Common myeloid progenitor, CD34-positive (primary cell): ENCODE measurements around the gene MYL9.
"Not testable (repeated sequence)": the region's sequence is repeated elsewhere in the genome, so short reads cannot be mapped to it uniquely, and the experiment has no call there.

ENCODE experiments used
- CTCF ChIA-PET: fragments of 350-600 bp; sonication (Branson Sonifier 250); formaldehyde crosslinking; loops from one replicate; lab custom pipeline; 2021; ENCODE audit warnings: antibody characterized with exemption; lab: Charles Lee
- POLR2A ChIA-PET: fragments of 350-600 bp; sonication (Branson Sonifier 250); formaldehyde crosslinking; loops from one replicate; lab custom pipeline; 2021; ENCODE audit warnings: antibody characterized with exemption; lab: Charles Lee
- DNase-seq, 3 donors: peaks; one replicate each; pipeline versions ENCODE4 v3.0.0 to v3.0.0-alpha.2; 2013
- H3K27ac ChIP-seq, 2 experiments: 1 replicate in 1 of 2; 2 replicates in 1 of 2; pipeline ENCODE4 v1.7.0; 2013; ENCODE audit warnings: inconsistent platforms in 2 of 2, low read length in 2 of 2, mild to moderate bottlenecking in 2 of 2, low read depth in 1 of 2, moderate library complexity in 1 of 2; ENCODE audit not compliant: severe bottlenecking in 2 of 2, insufficient read depth in 1 of 2, poor library complexity in 1 of 2
- H3K27me3 ChIP-seq, 5 experiments: replicated peaks in 2 of 5; 1 replicate in 3 of 5; 2 replicates in 2 of 5; pipeline versions ENCODE4 v1.6.1 to v1.7.0; 2013; ENCODE audit warnings: low read length in 4 of 5, mild to moderate bottlenecking in 2 of 5, moderate library complexity in 2 of 5, inconsistent platforms in 1 of 5; ENCODE audit not compliant: insufficient read depth in 5 of 5, control insufficient read depth in 4 of 5
- H3K36me3 ChIP-seq, 4 experiments: 1 replicate in 2 of 4; 2 replicates in 2 of 4; pipeline versions ENCODE4 v1.6.1 to v1.7.0; 2013; ENCODE audit warnings: low read length in 3 of 4, control low read depth in 1 of 4, mild to moderate bottlenecking in 1 of 4; ENCODE audit not compliant: control insufficient read depth in 4 of 4, insufficient read depth in 4 of 4
- H3K4me1 ChIP-seq, 4 experiments: 1 replicate in 3 of 4; 2 replicates in 1 of 4; pipeline versions ENCODE4 v1.6.1 to v1.7.1; 2013; ENCODE audit warnings: low read length in 3 of 4, mild to moderate bottlenecking in 3 of 4, control low read depth in 1 of 4, inconsistent platforms in 1 of 4, moderate library complexity in 1 of 4; ENCODE audit not compliant: control insufficient read depth in 4 of 4, insufficient read depth in 4 of 4; ENCODE audit errors: control extremely low read depth in 1 of 4
- H3K4me3 ChIP-seq, 7 experiments: 1 replicate in 4 of 7; 2 replicates in 3 of 7; pipeline versions ENCODE4 v1.5.1 to v1.7.0; 2013; ENCODE audit warnings: mild to moderate bottlenecking in 7 of 7, low read length in 6 of 7, moderate library complexity in 6 of 7, inconsistent platforms in 2 of 7, low read depth in 2 of 7, control low read depth in 1 of 7; ENCODE audit not compliant: insufficient read depth in 4 of 7, control insufficient read depth in 1 of 7; ENCODE audit errors: extremely low read depth in 1 of 7
- H3K9me3 ChIP-seq, 5 experiments: 1 replicate in 4 of 5; 2 replicates in 1 of 5; pipeline versions ENCODE4 v1.6.1 to v1.7.1; 2013; ENCODE audit warnings: low read length in 4 of 5, mild to moderate bottlenecking in 2 of 5, inconsistent platforms in 1 of 5, low read depth in 1 of 5, moderate library complexity in 1 of 5; ENCODE audit not compliant: control insufficient read depth in 4 of 5, insufficient read depth in 2 of 5; ENCODE audit errors: control extremely low read depth in 1 of 5
- WGBS: methylation state at CpG from one replicate; pipeline ENCODE4 v1.1.5; 2013; ENCODE audit not compliant: insufficient coverage; 5-methylcytosine and 5-hydroxymethylcytosine counted together

The MYL9 gene

GRCh38 chr20:36564726-36565121 is 23.4 kb downstream of the MYL9 start:
- CTCF ChIA-PET, result interaction anchor here (0.6 kb wide), 1 partner anchor 169 kb away, joined by 3 read pairs; no protein-coding TSS in a partner anchor
- H3K36me3 ChIP-seq, POLR2A ChIA-PET, H3K4me1 ChIP-seq, H3K4me3 ChIP-seq, H3K27me3 ChIP-seq, H3K9me3 ChIP-seq, H3K27ac ChIP-seq, DNase-seq: not testable (repeated sequence)
- 94% methylated on average over 5 of the region's 6 CpGs for WGBS

DNA sequence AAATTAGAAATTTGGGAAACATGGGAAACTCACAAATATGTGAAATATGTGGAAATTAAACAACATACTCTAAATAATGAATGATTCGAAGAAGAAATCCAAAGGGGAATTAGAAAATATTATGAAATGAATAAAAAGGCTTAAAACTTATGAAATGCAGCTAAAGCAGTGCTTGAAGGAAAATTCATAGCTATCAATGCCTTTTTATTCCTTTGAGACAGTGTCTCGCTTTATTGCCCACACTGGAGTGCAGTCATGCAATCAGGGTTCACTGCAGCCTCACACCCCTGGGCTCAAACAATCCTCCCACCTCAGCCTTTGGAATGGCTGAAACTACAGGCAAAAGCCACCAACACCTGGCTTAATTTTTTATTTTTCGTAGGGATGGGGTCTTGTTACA is 24.2 kb downstream of the MYL9 start:
- Histone ChIP-seq H3K9me3 (peaks cover 0 to 6% (median 0%) of the 10 kb centered on the region in 5 experiments), H3K36me3 (peaks cover 0 to 2% (median under 1%) of the 10 kb centered on the region in 4 experiments), H3K4me1 (no peaks in the 10 kb centered on the region), H3K4me3 (no peak overlapping the region), H3K27me3 (no peaks in the 10 kb centered on the region), H3K27ac (no peak overlapping the region)
- WGBS, result no CpG with 5 or more reads among the region's 3 CpGs
- DNase-seq, result no peak
- ChIA-PET POLR2A (no interaction called here), CTCF (interaction anchor here (1.2 kb wide), 1 partner anchor 33 kb away, joined by 3 read pairs; no protein-coding TSS in a partner anchor)

DNA sequence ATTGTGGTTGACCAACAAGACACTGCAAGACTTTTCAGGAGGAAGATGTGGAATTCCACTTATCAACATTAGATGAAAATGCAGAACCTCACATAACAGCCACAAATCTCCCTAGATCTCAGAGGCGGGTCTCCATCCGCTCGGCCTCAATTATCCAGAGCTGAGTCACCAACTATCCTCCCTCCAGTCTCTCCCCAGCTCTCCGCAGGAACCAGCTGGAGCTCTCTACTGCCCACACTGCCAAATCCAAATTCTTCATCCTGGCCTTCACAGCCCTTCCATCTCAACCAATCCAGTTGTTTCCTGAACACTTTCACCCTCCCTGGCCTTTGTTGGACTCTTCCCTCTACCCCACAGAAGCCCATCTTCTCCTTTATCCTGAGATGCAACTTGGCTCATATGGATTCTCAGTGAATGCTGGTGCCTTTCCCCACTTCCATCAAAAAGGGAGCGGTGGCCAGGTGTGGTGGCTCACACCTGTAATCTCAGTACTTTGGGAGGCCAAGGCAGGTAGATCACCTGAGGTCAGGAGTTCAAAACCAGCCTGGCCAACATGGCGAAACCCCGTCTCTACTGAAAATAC is 28.6 kb downstream of the MYL9 start:
- ChIA-PET POLR2A (no interaction called here), CTCF (interaction anchor here (7.2 to 13.1 kb wide), 2 partner anchors 12 to 18 kb away, joined by 36 to 108 read pairs; no protein-coding TSS in a partner anchor)
- Histone ChIP-seq H3K27ac (no peak overlapping the region), H3K4me1 (peaks cover 2 to 26% (median 20%) of the 10 kb centered on the region in 4 experiments), H3K9me3 (peaks cover 0 to 4% (median 0%) of the 10 kb centered on the region in 5 experiments), H3K4me3 (no peak overlapping the region), H3K36me3 (peaks cover 0 to 2% (median 0%) of the 10 kb centered on the region in 4 experiments), H3K27me3 (no peaks in the 10 kb centered on the region)
- DNase-seq, result no peak
- 94% methylated on average over 7 of the region's 7 CpGs for WGBS

DNA sequence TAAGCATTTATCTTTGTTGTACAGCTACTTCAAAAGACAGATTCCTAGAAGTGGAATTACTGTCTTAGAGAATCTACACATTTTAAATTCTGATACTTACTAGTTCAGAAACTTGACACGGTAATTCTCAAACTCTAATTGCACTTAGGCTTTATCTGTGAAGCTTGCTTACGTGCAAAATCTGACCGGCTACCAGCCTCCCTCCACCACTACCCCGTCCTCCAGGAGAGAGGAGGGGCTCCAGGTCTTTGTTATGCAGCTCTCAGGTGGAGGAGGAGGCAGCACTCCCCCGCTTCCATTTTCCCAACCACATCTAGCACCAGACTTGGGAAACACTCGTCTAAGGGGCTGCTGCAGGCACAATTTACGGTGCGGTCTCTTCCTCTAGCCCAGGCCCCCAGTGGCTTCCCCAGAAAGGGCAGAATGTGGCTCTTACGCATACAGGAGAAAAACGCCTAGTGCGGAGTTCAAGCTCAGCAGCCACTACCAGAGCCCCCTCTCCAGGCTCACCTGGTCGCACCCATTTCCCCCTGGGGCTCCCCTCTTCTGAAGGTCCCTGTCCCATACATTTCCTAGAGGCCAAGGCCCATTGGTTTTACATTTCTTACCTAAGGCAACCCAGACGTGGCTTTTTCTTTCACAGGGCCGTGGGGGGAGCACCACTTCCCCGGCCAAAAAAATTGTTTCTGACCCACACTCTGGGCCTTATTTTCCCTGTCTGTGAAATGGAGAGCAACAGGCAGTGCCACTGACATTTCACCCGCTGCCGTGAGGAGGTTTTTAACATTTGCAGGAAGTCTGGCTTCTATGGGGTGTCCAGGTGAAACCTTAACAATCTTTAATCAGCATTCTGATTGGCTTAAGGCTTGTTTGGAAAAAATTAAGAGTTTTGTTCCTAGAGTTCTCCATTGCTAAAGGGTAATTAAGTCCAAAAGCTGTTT is 30.5 kb downstream of the MYL9 start:
- ChIA-PET CTCF (interaction anchor here (0.9 to 13.1 kb wide), 12 partner anchors 9 to 202 kb away, joined by 3 to 108 read pairs (median 6); partner anchors contain the start of genes DSN1, RAB5IF and SLA2), POLR2A (interaction anchor here (0.7 to 0.8 kb wide), 2 partner anchors 12 to 33 kb away, joined by 4 to 6 read pairs; partner anchors contain the start of gene RAB5IF)
- peak in 2 of 3 donors; percentile 57 to 62 for DNase-seq
- H3K27ac ChIP-seq, result peak overlapping the region in 1 of 2 experiments; percentile 80
- peak overlapping the region in 5 of 7 experiments; percentile 0 to 89 (median 72) for H3K4me3 ChIP-seq
- peaks cover 0 to 10% (median 0%) of the 10 kb centered on the region in 4 experiments for H3K36me3 ChIP-seq
- no peaks in the 10 kb centered on the region for H3K27me3 ChIP-seq
- 19% methylated on average over 16 of the region's 17 CpGs for WGBS
- H3K4me1 ChIP-seq, result peaks cover 2 to 44% (median 36%) of the 10 kb centered on the region in 4 experiments
- H3K9me3 ChIP-seq, result no peaks in the 10 kb centered on the region

- H3K27me3 ChIP-seq, result no peaks in the 10 kb centered on the region
- no peaks in the 10 kb centered on the region for H3K9me3 ChIP-seq
- H3K27ac ChIP-seq, result peak overlapping the region; percentile 54 to 80
- 8% methylated on average over 20 of the region's 20 CpGs for WGBS
- ChIA-PET CTCF (interaction anchor here (0.9 to 13.1 kb wide), 6 partner anchors 11 to 201 kb away, joined by 3 to 108 read pairs (median 14); partner anchors contain the start of genes DSN1 and RAB5IF), POLR2A (interaction anchor here (0.6 kb wide), 1 partner anchor 33 kb away, joined by 3 read pairs; the partner anchor contains the start of gene RAB5IF)
- H3K4me3 ChIP-seq, result peak overlapping the region in 6 of 7 experiments; percentile 8 to 89 (median 70)
- H3K4me1 ChIP-seq, result peaks cover 2 to 44% (median 36%) of the 10 kb centered on the region in 4 experiments
- DNase-seq, result peak in 2 of 3 donors; percentile 67 to 76
- peaks cover 0 to 10% (median under 1%) of the 10 kb centered on the region in 4 experiments for H3K36me3 ChIP-seq
Observed at GRCh38 chr20:36572701-36573102, 31.4 kb downstream of the MYL9 start.

GRCh38 chr20:36573103-36573797 is 31.9 kb downstream of the MYL9 start, which contains the start of gene TGIF2:
Gene TGIF2 (plus strand): TSS chr20:36573597. CDS start chr20:36578775, 5,178 bp downstream.
- WGBS, result 0% methylated on average over 64 of the region's 80 CpGs
- ChIA-PET CTCF (interaction anchor here (1.1 to 13.1 kb wide), 4 partner anchors 14 to 33 kb away, joined by 3 to 108 read pairs (median 28); partner anchors contain the start of gene RAB5IF), POLR2A (interaction anchor here (0.6 to 2.4 kb wide), 6 partner anchors 17 to 101 kb away, joined by 3 to 12 read pairs (median 4); partner anchors contain the start of gene RAB5IF)
- H3K4me3 ChIP-seq, result peak within 1 kb of the TSS; percentile 73 to 89 (median 81)
- peak; percentile 88 to 95 (median 95) for DNase-seq
- H3K27ac ChIP-seq, result peak within 1 kb of the TSS; percentile 94 to 96
- no peaks in the 10 kb centered on the region for H3K9me3 ChIP-seq
- H3K4me1 ChIP-seq, result peaks cover 2 to 44% (median 36%) of the 10 kb centered on the region in 4 experiments
- H3K36me3 ChIP-seq, result peaks cover 0 to 13% (median 3%) of the 10 kb centered on the region in 4 experiments
- no peaks in the 10 kb centered on the region for H3K27me3 ChIP-seq
